DMS114 treated with DMSO at 0.1 percent for 48 hours (cell line): Measurements from ENCODE around the gene PNPT1.
"Not testable (repeated sequence)": the region's sequence is repeated elsewhere in the genome, so short reads cannot be mapped to it uniquely, and the experiment has no call there.

ENCODE experiments used
- DNase-seq: peaks from one replicate; lab custom pipeline; 2025; ENCODE audit not compliant: unreplicated experiment; lab: John Stamatoyannopoulos, UW

The PNPT1 gene

GRCh38 chr2:55693181-55694125 is at the start of gene PNPT1:
PNPT1 (minus strand) TSS chr2:55693844; CDS start chr2:55693823, 21 bp downstream.
- DNase-seq: peak; percentile 94

- no peak for DNase-seq
These were observed 49.4 kb upstream of the PNPT1 start for GRCh38 chr2:55742996-55743395.

GRCh38 chr2:55736019-55736536 is 42.4 kb upstream of the PNPT1 start:
- not testable (repeated sequence) for DNase-seq

- DNase-seq: no peak
These were observed 41.1 kb upstream of the PNPT1 start for GRCh38 chr2:55734726-55735125.

- DNase-seq: no peak
These were observed 39.7 kb upstream of the PNPT1 start for GRCh38 chr2:55733335-55733734.

GRCh38 chr2:55732854-55733253 is 39.2 kb upstream of the PNPT1 start:
- no peak for DNase-seq

GRCh38 chr2:55729136-55729685 is 35.6 kb upstream of the PNPT1 start:
- no peak for DNase-seq

- no peak for DNase-seq
These were observed 28.1 kb upstream of the PNPT1 start for GRCh38 chr2:55721596-55722215.

GRCh38 chr2:55720417-55720816 is 26.8 kb upstream of the PNPT1 start:
- DNase-seq: no peak

GRCh38 chr2:55719852-55720251 is 26.2 kb upstream of the PNPT1 start:
- no peak for DNase-seq

GRCh38 chr2:55718165-55719008 is 24.7 kb upstream of the PNPT1 start:
- peak; percentile 56 for DNase-seq

- DNase-seq: no peak
These were observed 22.0 kb upstream of the PNPT1 start for GRCh38 chr2:55715626-55716025.

GRCh38 chr2:55715178-55715577 is 21.5 kb upstream of the PNPT1 start:
- not testable (repeated sequence) for DNase-seq

GRCh38 chr2:55712477-55713060 is 18.9 kb upstream of the PNPT1 start:
- no peak for DNase-seq

- DNase-seq: no peak
These were observed 16.4 kb upstream of the PNPT1 start for GRCh38 chr2:55710025-55710424.

- DNase-seq: no peak
These were observed 14.1 kb upstream of the PNPT1 start for GRCh38 chr2:55707751-55708150.

GRCh38 chr2:55706258-55706657 is 12.6 kb upstream of the PNPT1 start:
- DNase-seq: not testable (repeated sequence)

- DNase-seq: no peak
These were observed 11.5 kb upstream of the PNPT1 start for GRCh38 chr2:55705027-55705653.

- DNase-seq: no peak
These were observed 9.7 kb upstream of the PNPT1 start for GRCh38 chr2:55703350-55703749.

- DNase-seq: not testable (repeated sequence)
These were observed 904 bp downstream of the PNPT1 start for GRCh38 chr2:55692740-55693139.
